K562 (cell line): ENCODE data around the gene HSPA1B. TPM values are rescaled to one million over a fixed set of nuclear protein-coding genes. Genes with fewer than 3 reads are reported as not detected.

Experiments
- CREBBP ChIP-seq: IDR thresholded peaks from one replicate; pipeline ENCODE4 v1.6.1; 2012; ENCODE audit warnings: low read depth, mild to moderate bottlenecking, control low read depth, inconsistent platforms, low read length
- HDAC8 ChIP-seq: fragments of 450-650 bp; IDR thresholded peaks from 2 replicates; pipeline ENCODE4 v1.6.1; 2016; ENCODE audit warnings: mild to moderate bottlenecking, missing genetic modification characterization, moderate library complexity, missing compliant biosample characterization
- MECOM ChIP-seq: fragments of 250-450 bp; sonication (Bioruptor Pico); IDR thresholded peaks from 2 replicates; pipeline ENCODE4 v1.8.0; 2022; ENCODE audit warnings: inconsistent platforms
- PHF8 ChIP-seq: fragments of 200-600 bp; sonication (generic); IDR thresholded peaks from 2 replicates; pipeline ENCODE4 v1.6.1; 2012; ENCODE audit warnings: mixed run types, mild to moderate bottlenecking, inconsistent platforms, low read length, moderate library complexity, borderline replicate concordance
- TAF7 ChIP-seq: fragments of 450-650 bp; IDR thresholded peaks from 2 replicates; pipeline ENCODE4 v1.6.1; 2016; ENCODE audit warnings: missing genetic modification characterization, missing compliant biosample characterization
- TBP ChIP-seq: optimal IDR thresholded peaks from 2 replicates; pipeline ENCODE3; 2011; ENCODE audit warnings: low read depth, low read length, improper control_type of control experiment
- ZEB2 ChIP-seq: fragments of 450-650 bp; IDR thresholded peaks from 2 replicates; pipeline ENCODE4 v1.6.1; 2016
- ZNF384 ChIP-seq: IDR thresholded peaks from 2 replicates; pipeline ENCODE4 v1.6.1; 2012; ENCODE audit warnings: low read depth, low read length, improper control_type of control experiment
- ZNF764 ChIP-seq: fragments of 250-450 bp; sonication (Bioruptor Pico); IDR thresholded peaks from 2 replicates; pipeline ENCODE4 v1.4.0; 2020; ENCODE audit warnings: low read depth, mild to moderate bottlenecking, moderate library complexity
- polyA plus RNA-seq, 8 experiments: library from polyadenylated mRNA; depleted of rRNA in 4 of 8; stranded (reverse) in 5 of 8; unstranded in 3 of 8; fragments of >200 nt; fragmentation: Nextera tagmentation in 2 of 8; fragmentation: Illumina TruSeq in 1 of 8; extraction: Ambion mirVana in 2 of 8; extraction: Trizol in 1 of 8; gene quantifications; 2 replicates each; pipeline versions ENCODE4 v1.2.1 to v1.2.3, GENCODE V29; 2011 to 2014; ENCODE audit warnings: inconsistent platforms in 1 of 8, missing spikeins in 1 of 8
- total RNA-seq, 7 experiments: library from RNA; depleted of rRNA in 6 of 7; stranded (reverse); fragments of >200 nt in 6 of 7; fragmentation: Illumina TruSeq in 2 of 7; extraction: Trizol in 2 of 7; gene quantifications; 2 replicates each; pipeline versions ENCODE4 v1.2.1 to v1.2.3, GENCODE V29; 2011 to 2021; ENCODE audit warnings: low replicate concordance in 1 of 7
- TF ChIP-seq, protein P1 (sequence below): fragments of 450-650 bp; IDR thresholded peaks from 2 replicates; pipeline ENCODE4 v1.6.1; 2017; ENCODE audit warnings: antibody characterized with exemption, mild to moderate bottlenecking
- TF ChIP-seq, protein P2 (sequence below): fragments of 450-650 bp; conservative IDR thresholded peaks from 2 replicates; pipeline ENCODE4 v1.6.1; 2016; ENCODE audit warnings: missing genetic modification characterization, low read depth, mild to moderate bottlenecking, missing compliant biosample characterization, moderate library complexity
- TF ChIP-seq, protein P3 (sequence below), 2 experiments: fragments of 450-650 bp; IDR thresholded peaks; 2 replicates each; pipeline ENCODE4 v1.6.1; 2016; ENCODE audit warnings: mild to moderate bottlenecking in 2 of 2, borderline replicate concordance in 1 of 2, low read depth in 1 of 2, moderate library complexity in 1 of 2

The HSPA1B gene
- total and polyA plus RNA-seq, 9 of the 15 experiments (the other 6 are each of a cell fraction or from before 2014, with no cell fraction given), result 0.27 to 227 (median 51.2) TPM

DNA sequence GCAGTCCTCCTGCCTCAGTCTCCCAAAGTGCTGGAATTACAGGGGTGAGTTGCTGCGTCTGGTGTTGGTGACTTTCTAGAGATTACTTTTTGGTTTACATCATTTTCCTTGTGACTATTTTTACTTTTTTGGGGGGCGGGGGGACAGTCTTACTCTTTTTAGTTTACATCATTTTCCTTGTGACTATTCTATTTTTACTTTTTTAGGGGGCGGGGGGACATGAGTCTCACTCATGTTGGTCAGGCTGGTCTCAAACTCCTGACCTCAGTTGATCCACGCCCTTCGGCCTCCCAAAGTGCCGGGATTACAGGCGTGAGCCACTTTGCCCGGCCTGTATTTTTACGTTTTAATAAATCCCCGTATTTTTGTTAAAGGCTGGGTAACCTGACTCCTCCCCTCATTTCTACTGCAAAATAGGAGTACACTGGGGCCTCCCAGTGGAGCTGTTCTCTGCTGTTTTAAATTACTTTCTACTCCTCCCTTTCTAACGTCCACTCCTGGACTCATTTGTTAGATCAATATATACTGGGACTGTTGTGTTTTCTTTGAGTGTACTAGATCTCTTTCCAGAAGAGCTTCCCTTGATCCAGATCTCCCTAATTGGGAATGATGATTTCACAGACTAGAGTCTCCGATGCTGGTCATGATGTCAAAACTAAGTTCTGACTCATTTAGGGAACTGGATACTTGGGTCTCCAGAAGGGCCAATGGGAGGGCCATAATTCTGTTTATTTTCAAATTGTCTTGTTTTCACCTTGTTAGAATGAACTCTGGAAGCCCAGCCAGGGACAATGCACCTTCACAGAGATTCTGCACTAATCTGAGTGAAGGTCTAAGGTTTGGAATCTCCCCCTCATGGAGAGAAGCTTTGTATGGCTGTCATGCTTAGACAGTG lies 9.2 kb downstream of the HSPA1B start (continued):
- TF ChIP-seq TBP (no peak), MECOM (CRISPR knock-in tag) (no peak), TAF7 (tag) (peak; percentile 24; the same call in 1 of the 2 replicates), ZNF384 (no peak), PHF8 (0 out of 2 replicates have a peak, but pooled peaks have one; percentile 7), CREBBP (no peak), HDAC8 (tag) (no peak), ZNF764 (CRISPR knock-in tag) (no peak), ZEB2 (no peak)
- TF ChIP-seq, protein P1, sequence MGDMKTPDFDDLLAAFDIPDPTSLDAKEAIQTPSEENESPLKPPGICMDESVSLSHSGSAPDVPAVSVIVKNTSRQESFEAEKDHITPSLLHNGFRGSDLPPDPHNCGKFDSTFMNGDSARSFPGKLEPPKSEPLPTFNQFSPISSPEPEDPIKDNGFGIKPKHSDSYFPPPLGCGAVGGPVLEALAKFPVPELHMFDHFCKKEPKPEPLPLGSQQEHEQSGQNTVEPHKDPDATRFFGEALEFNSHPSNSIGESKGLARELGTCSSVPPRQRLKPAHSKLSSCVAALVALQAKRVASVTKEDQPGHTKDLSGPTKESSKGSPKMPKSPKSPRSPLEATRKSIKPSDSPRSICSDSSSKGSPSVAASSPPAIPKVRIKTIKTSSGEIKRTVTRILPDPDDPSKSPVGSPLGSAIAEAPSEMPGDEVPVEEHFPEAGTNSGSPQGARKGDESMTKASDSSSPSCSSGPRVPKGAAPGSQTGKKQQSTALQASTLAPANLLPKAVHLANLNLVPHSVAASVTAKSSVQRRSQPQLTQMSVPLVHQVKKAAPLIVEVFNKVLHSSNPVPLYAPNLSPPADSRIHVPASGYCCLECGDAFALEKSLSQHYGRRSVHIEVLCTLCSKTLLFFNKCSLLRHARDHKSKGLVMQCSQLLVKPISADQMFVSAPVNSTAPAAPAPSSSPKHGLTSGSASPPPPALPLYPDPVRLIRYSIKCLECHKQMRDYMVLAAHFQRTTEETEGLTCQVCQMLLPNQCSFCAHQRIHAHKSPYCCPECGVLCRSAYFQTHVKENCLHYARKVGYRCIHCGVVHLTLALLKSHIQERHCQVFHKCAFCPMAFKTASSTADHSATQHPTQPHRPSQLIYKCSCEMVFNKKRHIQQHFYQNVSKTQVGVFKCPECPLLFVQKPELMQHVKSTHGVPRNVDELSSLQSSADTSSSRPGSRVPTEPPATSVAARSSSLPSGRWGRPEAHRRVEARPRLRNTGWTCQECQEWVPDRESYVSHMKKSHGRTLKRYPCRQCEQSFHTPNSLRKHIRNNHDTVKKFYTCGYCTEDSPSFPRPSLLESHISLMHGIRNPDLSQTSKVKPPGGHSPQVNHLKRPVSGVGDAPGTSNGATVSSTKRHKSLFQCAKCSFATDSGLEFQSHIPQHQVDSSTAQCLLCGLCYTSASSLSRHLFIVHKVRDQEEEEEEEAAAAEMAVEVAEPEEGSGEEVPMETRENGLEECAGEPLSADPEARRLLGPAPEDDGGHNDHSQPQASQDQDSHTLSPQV, result no peak
- TF ChIP-seq, protein P2, sequence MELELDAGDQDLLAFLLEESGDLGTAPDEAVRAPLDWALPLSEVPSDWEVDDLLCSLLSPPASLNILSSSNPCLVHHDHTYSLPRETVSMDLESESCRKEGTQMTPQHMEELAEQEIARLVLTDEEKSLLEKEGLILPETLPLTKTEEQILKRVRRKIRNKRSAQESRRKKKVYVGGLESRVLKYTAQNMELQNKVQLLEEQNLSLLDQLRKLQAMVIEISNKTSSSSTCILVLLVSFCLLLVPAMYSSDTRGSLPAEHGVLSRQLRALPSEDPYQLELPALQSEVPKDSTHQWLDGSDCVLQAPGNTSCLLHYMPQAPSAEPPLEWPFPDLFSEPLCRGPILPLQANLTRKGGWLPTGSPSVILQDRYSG (tag), result 0 out of 2 replicates have a peak, but pooled peaks have one; percentile 8
- TF ChIP-seq, protein P3, sequence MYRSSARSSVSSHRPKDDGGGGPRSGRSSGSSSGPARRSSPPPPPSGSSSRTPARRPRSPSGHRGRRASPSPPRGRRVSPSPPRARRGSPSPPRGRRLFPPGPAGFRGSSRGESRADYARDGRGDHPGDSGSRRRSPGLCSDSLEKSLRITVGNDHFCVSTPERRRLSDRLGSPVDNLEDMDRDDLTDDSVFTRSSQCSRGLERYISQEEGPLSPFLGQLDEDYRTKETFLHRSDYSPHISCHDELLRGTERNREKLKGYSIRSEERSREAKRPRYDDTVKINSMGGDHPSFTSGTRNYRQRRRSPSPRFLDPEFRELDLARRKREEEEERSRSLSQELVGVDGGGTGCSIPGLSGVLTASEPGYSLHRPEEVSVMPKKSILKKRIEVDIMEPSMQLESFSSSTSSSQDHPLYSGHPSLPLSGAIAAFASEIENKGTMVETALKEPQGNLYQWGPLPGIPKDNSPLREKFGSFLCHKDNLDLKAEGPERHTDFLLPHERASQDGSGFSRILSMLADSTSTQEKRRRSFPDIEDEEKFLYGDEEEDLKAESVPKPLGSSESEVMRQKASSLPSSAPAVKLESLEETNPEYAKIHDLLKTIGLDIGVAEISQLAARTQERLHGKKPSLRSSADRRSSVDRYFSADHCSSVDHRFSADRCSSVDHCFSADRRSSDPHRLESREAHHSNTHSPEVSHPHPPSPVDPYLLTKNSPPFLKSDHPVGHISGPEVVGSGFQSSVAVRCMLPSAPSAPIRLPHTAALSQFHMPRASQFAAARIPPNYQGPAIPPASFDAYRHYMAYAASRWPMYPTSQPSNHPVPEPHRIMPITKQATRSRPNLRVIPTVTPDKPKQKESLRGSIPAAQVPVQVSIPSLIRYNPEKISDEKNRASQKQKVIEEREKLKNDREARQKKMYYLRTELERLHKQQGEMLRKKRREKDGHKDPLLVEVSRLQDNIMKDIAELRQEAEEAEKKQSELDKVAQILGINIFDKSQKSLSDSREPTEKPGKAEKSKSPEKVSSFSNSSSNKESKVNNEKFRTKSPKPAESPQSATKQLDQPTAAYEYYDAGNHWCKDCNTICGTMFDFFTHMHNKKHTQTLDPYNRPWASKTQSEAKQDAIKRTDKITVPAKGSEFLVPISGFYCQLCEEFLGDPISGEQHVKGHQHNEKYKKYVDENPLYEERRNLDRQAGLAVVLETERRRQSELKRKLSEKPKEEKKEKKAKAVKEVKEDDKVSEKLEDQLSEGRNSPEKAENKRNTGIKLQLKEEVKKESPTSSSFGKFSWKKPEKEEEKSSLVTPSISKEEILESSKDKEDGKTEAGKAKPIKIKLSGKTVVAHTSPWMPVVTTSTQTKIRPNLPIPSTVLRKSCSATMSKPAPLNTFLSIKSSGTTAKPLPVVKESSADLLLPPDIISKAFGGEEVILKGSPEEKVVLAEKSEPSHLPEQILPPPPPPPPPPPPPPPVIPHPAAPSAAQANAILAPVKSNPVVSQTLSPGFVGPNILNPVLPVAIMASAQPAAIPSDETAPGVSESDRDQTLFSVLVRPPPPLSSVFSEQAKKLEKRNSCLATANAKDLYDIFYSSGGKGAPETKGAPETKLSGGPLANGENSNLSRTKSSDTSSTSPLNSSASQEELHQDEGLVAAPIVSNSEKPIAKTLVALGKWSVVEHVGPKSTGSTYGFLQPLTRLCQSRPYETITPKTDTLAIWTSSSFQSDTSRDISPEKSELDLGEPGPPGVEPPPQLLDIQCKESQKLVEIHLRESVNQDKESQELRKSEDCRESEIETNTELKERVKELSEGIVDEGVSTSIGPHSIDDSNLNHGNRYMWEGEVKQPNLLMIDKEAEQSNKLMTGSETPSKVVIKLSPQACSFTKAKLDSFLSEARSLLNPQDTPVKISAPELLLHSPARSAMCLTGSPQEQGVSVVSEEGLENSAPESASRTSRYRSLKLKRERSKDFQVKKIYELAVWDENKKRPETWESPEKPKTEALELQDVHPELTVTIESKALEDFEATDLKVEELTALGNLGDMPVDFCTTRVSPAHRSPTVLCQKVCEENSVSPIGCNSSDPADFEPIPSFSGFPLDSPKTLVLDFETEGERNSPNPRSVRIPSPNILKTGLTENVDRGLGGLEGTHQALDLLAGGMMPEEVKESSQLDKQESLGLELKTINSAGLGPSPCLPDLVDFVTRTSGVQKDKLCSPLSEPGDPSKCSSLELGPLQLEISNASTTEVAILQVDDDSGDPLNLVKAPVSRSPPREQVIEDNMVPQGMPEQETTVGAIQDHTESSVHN (IDR thresholded peaks at IDR 0.05; ENCODE audit: borderline replicate concordance in 1 of 2, low read depth in 1 of 2), result no peak
